Epithelial cell of proximal tubule (primary cell): Measurements from ENCODE around the gene PALD1. TPM values are rescaled to one million over a fixed set of nuclear protein-coding genes. Genes with fewer than 3 reads are reported as not detected.
"Not testable (repeated sequence)": the region's sequence is repeated elsewhere in the genome, so short reads cannot be mapped to it uniquely, and the experiment has no call there.

ENCODE experiments used
- DNase-seq: peaks from one replicate; pipeline ENCODE4 v3.0.0-alpha.2; 2011; ENCODE audit warnings: low read depth
- H3K4me3 ChIP-seq: 2 replicates; pipeline ENCODE4 v1.5.1; 2011; ENCODE audit warnings: low read depth, mild to moderate bottlenecking, low read length
- CTCF ChIP-seq: conservative IDR thresholded peaks from 2 replicates; pipeline ENCODE4 v1.5.1; 2012; ENCODE audit warnings: low read depth, mild to moderate bottlenecking, low read length
- total RNA-seq: library from RNA; depleted of rRNA; stranded (reverse); fragments of >200 nt; gene quantifications from 2 replicates; pipeline ENCODE4 v1.2.3, GENCODE V29; 2015

PALD1 gene
- total RNA-seq, 1 donor from 2014 or later, result 3.3 TPM

GRCh38 chr10:70479165-70479581 is 606 bp downstream of the PALD1 start:
- H3K4me3 ChIP-seq, result peak overlapping the region; percentile 49
- TF ChIP-seq CTCF, result no peak
- no peak for DNase-seq

GRCh38 chr10:70479626-70480238 is 1.2 kb downstream of the PALD1 start:
- peak; percentile 16 for DNase-seq
- no peak for TF ChIP-seq CTCF
- H3K4me3 ChIP-seq, result no peak overlapping the region

GRCh38 chr10:70480239-70480861 is 1.8 kb downstream of the PALD1 start:
- no peak overlapping the region for H3K4me3 ChIP-seq
- no peak for DNase-seq
- TF ChIP-seq CTCF, result no peak

GRCh38 chr10:70481105-70481504 is 2.5 kb downstream of the PALD1 start:
- no peak for TF ChIP-seq CTCF
- DNase-seq, result no peak
- H3K4me3 ChIP-seq, result no peak overlapping the region

- H3K4me3 ChIP-seq, result no peak overlapping the region
- no peak for DNase-seq
- no peak for TF ChIP-seq CTCF
Measured at GRCh38 chr10:70481831-70482530, 3.4 kb downstream of the PALD1 start.

GRCh38 chr10:70482982-70483760 is 4.6 kb downstream of the PALD1 start:
- no peak overlapping the region for H3K4me3 ChIP-seq
- TF ChIP-seq CTCF, result no peak
- no peak for DNase-seq

GRCh38 chr10:70483872-70484271 is 5.3 kb downstream of the PALD1 start:
- not testable (repeated sequence) for DNase-seq, H3K4me3 ChIP-seq
